Colon (tissue), 2 donors: ENCODE data around the gene CFAP97D2.
"Not testable (repeated sequence)": the region's sequence is repeated elsewhere in the genome, so short reads cannot be mapped to it uniquely, and the experiment has no call there.

Source experiments
- FAIRE-seq: peaks from 2 replicates; lab custom pipeline; 2012; peaks lifted over from hg19 to GRCh38; lab: Jason Lieb, UNC
- donor health status: control.
- donor health status: control.

The CFAP97D2 gene

GRCh38 chr13:114158869-114159666 is 20.0 kb upstream of the CFAP97D2 start:
- not testable (repeated sequence) for FAIRE-seq

- no peak for FAIRE-seq
Measured at GRCh38 chr13:114161028-114161556, 18.0 kb upstream of the CFAP97D2 start.

- no peak for FAIRE-seq
Measured at GRCh38 chr13:114161644-114162532, 17.2 kb upstream of the CFAP97D2 start.

- FAIRE-seq, result no peak
Measured at GRCh38 chr13:114162533-114162922, 16.5 kb upstream of the CFAP97D2 start.

GRCh38 chr13:114164053-114164452 is 15.0 kb upstream of the CFAP97D2 start:
- FAIRE-seq, result no peak

- no peak for FAIRE-seq
Measured at GRCh38 chr13:114164681-114165429, 14.2 kb upstream of the CFAP97D2 start.

- FAIRE-seq, result no peak
Measured at GRCh38 chr13:114166381-114167131, 12.5 kb upstream of the CFAP97D2 start.

GRCh38 chr13:114167426-114167825 is 11.6 kb upstream of the CFAP97D2 start:
- no peak for FAIRE-seq

GRCh38 chr13:114167885-114168284 is 11.2 kb upstream of the CFAP97D2 start:
- no peak for FAIRE-seq

- FAIRE-seq, result no peak
Measured at GRCh38 chr13:114173272-114173671, 5.8 kb upstream of the CFAP97D2 start.

GRCh38 chr13:114173745-114174144 is 5.3 kb upstream of the CFAP97D2 start:
- no peak for FAIRE-seq

GRCh38 chr13:114174529-114174961 is 4.5 kb upstream of the CFAP97D2 start:
- no peak for FAIRE-seq

- not testable (repeated sequence) for FAIRE-seq
Measured at GRCh38 chr13:114176359-114176902, 2.6 kb upstream of the CFAP97D2 start.

GRCh38 chr13:114177245-114178010 is 1.6 kb upstream of the CFAP97D2 start:
- no peak for FAIRE-seq

GRCh38 chr13:114185182-114185971 is 6.3 kb downstream of the CFAP97D2 start:
- no peak for FAIRE-seq

- FAIRE-seq, result no peak
Measured at GRCh38 chr13:114194853-114195252, 15.8 kb downstream of the CFAP97D2 start.

GRCh38 chr13:114196629-114197028 is 17.6 kb downstream of the CFAP97D2 start:
- FAIRE-seq, result no peak

GRCh38 chr13:114198556-114198955 is 19.5 kb downstream of the CFAP97D2 start:
- no peak for FAIRE-seq

- FAIRE-seq, result not testable (repeated sequence)
Measured at GRCh38 chr13:114199526-114199925, 20.5 kb downstream of the CFAP97D2 start.
